ENCODE measurements around the gene ACAP3.

The ACAP3 gene

GRCh38 chr1:1284221-1285101 lies 23.3 kb downstream of the ACAP3 start:
- DNase-seq: no peak

- no peak for DNase-seq
Observed at GRCh38 chr1:1283821-1284220, 23.9 kb downstream of the ACAP3 start.

- no peak for DNase-seq
Observed at GRCh38 chr1:1282998-1283397, 24.7 kb downstream of the ACAP3 start.

GRCh38 chr1:1281533-1282321 lies 26.0 kb downstream of the ACAP3 start:
- no peak for DNase-seq

- DNase-seq: no peak
Observed at GRCh38 chr1:1280782-1281481, 26.8 kb downstream of the ACAP3 start.

GRCh38 chr1:1279028-1279427 lies 28.7 kb downstream of the ACAP3 start:
- DNase-seq: no peak

GRCh38 chr1:1278620-1279019 lies 29.1 kb downstream of the ACAP3 start:
- no peak for DNase-seq

GRCh38 chr1:1275836-1276235 lies 31.9 kb downstream of the ACAP3 start:
- no peak for DNase-seq

- DNase-seq: no peak
Observed at GRCh38 chr1:1274931-1275431, 32.7 kb downstream of the ACAP3 start.

GRCh38 chr1:1274299-1274930 lies 33.3 kb downstream of the ACAP3 start:
- no peak for DNase-seq

- DNase-seq: peak; percentile 85
Observed at GRCh38 chr1:1273512-1274298, 34.0 kb downstream of the ACAP3 start, which contains the start of gene UBE2J2. TSS of gene UBE2J2 (minus strand) at chr1:1273854. CDS start at chr1:1267992, 5,862 bp downstream.

- no peak for DNase-seq
Observed at GRCh38 chr1:1273209-1273511, 34.6 kb downstream of the ACAP3 start.

GRCh38 chr1:1272341-1273208 lies 35.2 kb downstream of the ACAP3 start:
- DNase-seq: no peak

- no peak for DNase-seq
Observed at GRCh38 chr1:1270813-1271212, 36.9 kb downstream of the ACAP3 start.

GRCh38 chr1:1268284-1268682 lies 39.4 kb downstream of the ACAP3 start:
- no peak for DNase-seq

GRCh38 chr1:1267488-1268283 lies 40.0 kb downstream of the ACAP3 start:
- DNase-seq: no peak

GRCh38 chr1:1264868-1265272 lies 42.9 kb downstream of the ACAP3 start:
- DNase-seq: peak; percentile 58

GRCh38 chr1:1264026-1264425 lies 43.7 kb downstream of the ACAP3 start:
- no peak for DNase-seq

- DNase-seq: no peak
Observed at GRCh38 chr1:1262758-1263157, 45.0 kb downstream of the ACAP3 start.

GRCh38 chr1:1262071-1262470 lies 45.7 kb downstream of the ACAP3 start:
- DNase-seq: peak; percentile 90

Data from hematopoietic multipotent progenitor cell treated with erythropoietin and hydrocortisone succinate and interleukin-3 and kit ligand, for 8 days (in vitro differentiated cells).